HG02588 (cell line): Measurements from ENCODE around the gene NPTN.

ENCODE experiments used
- ATAC-seq: cut with Tn5 transposase; IDR thresholded peaks from one replicate; pipeline ENCODE4 v1.9.1; 2021; ENCODE audit warnings: mild to moderate bottlenecking, moderate library complexity; ENCODE audit not compliant: unreplicated experiment

NPTN gene

GRCh38 chr15:73522011-73522410, 111.2 kb downstream of the NPTN start:
- ATAC-seq, result no peak

- no peak for ATAC-seq
Observed at GRCh38 chr15:73518876-73519733, 114.1 kb downstream of the NPTN start.

GRCh38 chr15:73518180-73518862, 114.9 kb downstream of the NPTN start:
- ATAC-seq, result no peak

GRCh38 chr15:73517566-73517965, 115.6 kb downstream of the NPTN start:
- ATAC-seq, result no peak

- ATAC-seq, result no peak
Observed at GRCh38 chr15:73515527-73515926, 117.7 kb downstream of the NPTN start.
